Frontal cortex (tissue), 4 donors: Measurements from ENCODE around the gene TMEM131. TPM values are rescaled to one million over a fixed set of nuclear protein-coding genes. Genes with fewer than 3 reads are reported as not detected.

Source experiments
- DNase-seq, 2 donors: peaks; one replicate each; pipeline ENCODE4 v3.0.0; 2012; ENCODE audit warnings: low spot score in 2 of 2
- FAIRE-seq: peaks from 2 replicates; lab custom pipeline; 2012; peaks lifted over from hg19 to GRCh38; lab: Jason Lieb, UNC
- total RNA-seq: library from RNA; depleted of rRNA; stranded (reverse); fragments of >200 nt; gene quantifications from one replicate; pipeline ENCODE4 v1.2.3, GENCODE V29; 2014
- donor health status: control.
- donor health status: control.
- donor health status: control.

The TMEM131 gene
- total RNA-seq, 1 donor from 2014 or later: 30.2 TPM

- no peak for DNase-seq
Observed at GRCh38 chr2:97995026-97995733, 568 bp downstream of the TMEM131 start.

GRCh38 chr2:97994476-97994875 lies 1.3 kb downstream of the TMEM131 start:
- DNase-seq (no peak), FAIRE-seq (no peak)

More at GRCh38 chr2:97995026-97995733, 568 bp downstream of the TMEM131 start:
- FAIRE-seq: no peak

DNA sequence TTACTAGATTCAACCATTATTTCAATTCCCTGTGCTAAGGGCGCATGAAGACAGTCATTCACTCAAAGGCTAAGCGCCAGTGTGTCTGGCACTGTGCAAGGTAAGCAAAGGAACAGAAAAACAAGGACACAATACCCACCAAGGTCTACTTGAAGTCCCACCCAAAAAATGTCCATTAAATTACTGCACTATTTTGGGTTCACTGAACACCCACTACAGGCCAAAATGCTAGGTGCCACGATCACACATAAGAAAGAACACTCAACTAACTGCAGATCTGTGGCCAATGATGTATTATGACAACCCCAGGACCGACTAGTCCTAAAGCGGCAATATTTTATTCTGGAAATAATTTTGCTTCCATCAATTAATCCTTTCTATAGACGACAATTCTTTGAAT lies 1.8 kb downstream of the TMEM131 start:
- FAIRE-seq (no peak), DNase-seq (no peak)

- no peak for DNase-seq
- FAIRE-seq: no peak
Observed at GRCh38 chr2:97992836-97993825, 2.6 kb downstream of the TMEM131 start.

DNA sequence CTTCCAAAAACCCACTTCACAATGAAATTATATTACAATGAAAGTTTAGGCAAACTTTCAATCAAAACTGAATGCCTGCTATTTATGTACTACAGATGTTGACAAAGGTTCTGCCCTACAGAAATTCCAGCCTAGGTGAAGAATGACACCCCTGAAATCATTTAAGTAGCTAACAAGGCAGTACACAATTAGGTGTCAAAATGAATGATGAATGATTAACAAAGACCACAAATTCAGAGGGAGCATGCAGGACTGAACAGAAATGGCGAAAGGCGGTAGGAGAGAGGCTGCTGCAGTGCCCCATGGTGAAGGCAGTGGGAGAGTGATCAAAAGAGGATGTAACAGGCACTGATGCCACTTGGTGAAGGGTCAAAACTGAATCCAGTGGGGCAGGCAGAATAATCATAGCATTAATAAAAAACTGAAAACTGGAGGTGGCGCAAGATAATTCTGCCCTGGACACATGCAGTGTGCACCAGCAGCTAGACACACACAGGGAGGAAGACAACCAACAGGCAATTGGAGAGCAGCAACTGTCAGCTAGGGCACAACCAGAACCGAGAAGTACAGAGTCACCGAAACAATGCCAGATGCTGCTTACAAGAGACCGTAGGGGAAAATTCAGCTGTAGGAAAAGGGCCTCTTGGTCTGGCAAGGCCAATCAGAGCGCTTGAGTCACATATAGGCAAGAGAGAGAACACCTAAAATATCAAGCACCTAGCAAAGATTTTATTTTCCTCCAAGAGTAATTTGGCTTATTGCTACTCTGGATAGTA lies 4.5 kb downstream of the TMEM131 start:
- FAIRE-seq: no peak

DNA sequence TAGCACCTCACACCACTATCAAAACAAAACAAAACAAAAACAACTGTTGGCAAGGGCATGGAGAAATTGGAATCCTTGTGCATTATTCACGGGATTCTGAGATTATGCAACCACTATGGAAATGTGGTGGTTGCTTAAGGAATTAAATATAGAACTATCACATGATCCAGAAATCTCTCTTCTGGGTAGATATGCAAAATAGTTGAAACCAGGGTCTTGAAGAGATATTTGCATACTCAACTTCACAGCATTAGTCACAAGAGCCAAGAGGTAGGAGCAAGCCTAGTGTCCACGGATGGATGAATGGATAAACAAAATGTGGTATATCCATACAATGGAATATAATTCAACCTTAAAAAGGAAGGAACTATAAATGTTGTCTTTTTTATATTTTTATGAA lies 7.0 kb downstream of the TMEM131 start:
- no peak for FAIRE-seq
- DNase-seq: no peak

More for the DNA sequence above, 4.5 kb downstream of the TMEM131 start:
- no peak for DNase-seq

- no peak for DNase-seq
- no peak for FAIRE-seq
Observed at GRCh38 chr2:97985998-97986397, 9.8 kb downstream of the TMEM131 start.

- DNase-seq (no peak), FAIRE-seq (no peak)
Observed at GRCh38 chr2:97983698-97984097, 12.1 kb downstream of the TMEM131 start.

DNA sequence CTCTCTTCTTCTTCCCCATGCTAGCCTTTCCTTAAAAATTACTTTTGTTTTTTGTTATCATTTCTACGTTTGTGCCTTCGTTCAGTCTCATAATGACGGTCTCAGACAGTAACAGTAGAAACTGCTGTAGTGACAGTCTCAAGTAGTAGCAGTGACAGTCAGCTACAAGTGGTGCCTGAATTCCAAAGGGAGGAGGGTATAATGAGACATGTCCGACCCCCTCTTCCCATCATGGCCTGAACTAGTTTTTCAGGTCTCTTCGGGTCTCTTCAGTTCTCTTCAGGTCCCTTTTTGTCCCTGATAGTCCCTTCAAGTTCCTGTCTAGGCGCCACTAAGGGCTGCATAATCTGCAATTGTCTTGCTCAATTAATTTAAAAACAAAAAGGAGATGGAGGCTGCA lies 12.6 kb downstream of the TMEM131 start:
- FAIRE-seq: no peak
- DNase-seq: no peak

DNA sequence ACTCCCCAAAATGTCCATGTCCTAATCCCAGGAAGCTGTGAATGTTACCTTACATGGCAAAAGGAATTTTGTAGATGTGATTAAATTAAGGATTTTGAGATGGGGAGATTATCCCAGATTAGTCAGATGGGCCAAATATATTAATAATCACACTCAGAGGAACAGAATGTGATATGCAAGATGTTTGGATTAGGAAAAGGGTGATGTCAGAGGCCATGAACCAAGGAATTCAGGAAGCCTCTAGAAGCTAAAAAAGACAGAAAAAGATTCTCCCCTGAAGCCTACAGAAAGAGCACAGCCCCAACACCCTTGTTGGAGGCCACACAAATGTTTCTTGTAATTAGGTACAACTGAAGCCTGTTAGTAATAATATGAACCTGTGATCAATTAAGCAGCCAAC lies 13.1 kb downstream of the TMEM131 start:
- FAIRE-seq (no peak), DNase-seq (no peak)

GRCh38 chr2:97981961-97982360 lies 13.8 kb downstream of the TMEM131 start:
- FAIRE-seq (no peak), DNase-seq (no peak)

GRCh38 chr2:97979904-97980303 lies 15.8 kb downstream of the TMEM131 start:
- no peak for FAIRE-seq
- DNase-seq: no peak

DNA sequence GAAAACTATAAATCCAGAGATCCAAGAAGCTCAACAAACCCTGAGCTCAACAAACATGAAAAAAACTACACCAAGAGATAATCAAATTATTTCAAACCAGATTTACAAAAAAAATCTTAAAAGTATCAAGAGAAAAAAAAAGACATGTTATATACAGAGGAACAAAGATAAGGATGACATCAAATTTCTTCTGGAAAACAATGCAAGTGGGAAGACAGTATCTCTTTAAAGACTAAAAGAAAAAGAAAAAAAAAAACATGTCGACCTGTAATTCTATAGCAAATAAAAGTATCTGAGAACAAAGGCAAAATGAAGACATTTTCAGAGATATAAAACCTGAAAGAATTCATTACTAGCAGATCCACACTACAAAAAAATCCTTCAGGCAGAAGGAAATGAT lies 21.3 kb downstream of the TMEM131 start:
- peak; percentile 49 for FAIRE-seq
- DNase-seq: no peak

DNA sequence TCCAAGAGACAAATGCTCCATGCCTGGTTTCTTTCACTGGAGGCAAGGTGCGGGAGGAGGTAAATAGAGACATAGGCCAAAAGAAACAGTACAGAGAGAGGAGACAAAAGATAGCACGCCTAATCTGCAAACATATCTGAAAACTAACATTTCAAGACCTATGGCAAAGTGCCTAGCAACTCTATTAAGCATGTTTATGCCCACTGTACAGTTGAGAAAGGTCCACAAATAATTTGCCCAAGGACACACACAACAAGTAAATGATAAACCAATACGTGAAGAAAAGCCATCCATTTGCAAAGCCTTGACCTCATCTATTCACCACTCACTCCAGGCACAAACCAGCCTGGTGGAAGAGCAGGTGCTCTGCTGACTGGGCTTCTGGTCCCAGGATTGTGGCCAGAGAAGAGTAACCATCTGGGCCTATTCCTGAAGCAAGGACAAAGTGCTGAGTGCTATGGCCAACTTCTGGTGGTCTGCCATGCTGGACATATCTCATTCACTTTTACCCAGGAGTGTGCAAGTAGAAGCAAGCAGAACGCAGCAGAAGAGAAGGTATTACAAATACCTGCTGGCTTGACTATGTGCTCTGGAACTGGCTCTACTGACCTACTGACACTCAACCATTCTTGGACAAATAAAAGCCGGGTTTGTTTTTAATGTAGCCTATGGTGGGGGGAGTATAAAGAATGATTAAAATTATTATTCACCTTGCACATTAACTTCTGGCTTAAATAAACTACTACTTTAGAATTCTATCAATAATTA lies 25.3 kb downstream of the TMEM131 start:
- DNase-seq: no peak
- FAIRE-seq: no peak

- FAIRE-seq: no peak
- no peak for DNase-seq
Observed at GRCh38 chr2:97969081-97970067, 26.4 kb downstream of the TMEM131 start.

GRCh38 chr2:97967931-97968627 lies 27.7 kb downstream of the TMEM131 start:
- DNase-seq (no peak), FAIRE-seq (no peak)

GRCh38 chr2:97967216-97967592 lies 28.5 kb downstream of the TMEM131 start:
- no peak for DNase-seq
- no peak for FAIRE-seq
